GM13977 (cell line): ENCODE measurements around the gene EPHA5.

ENCODE experiments used
- DNase-seq: peaks from one replicate; pipeline ENCODE4 v3.0.0; 2012; ENCODE audit warnings: low spot score
- CTCF ChIP-seq: IDR thresholded peaks from 2 replicates; pipeline ENCODE4 v1.5.1; 2012; ENCODE audit warnings: mild to moderate bottlenecking, control low read depth; ENCODE audit not compliant: insufficient read depth; ENCODE audit errors: extremely low read depth, missing control alignments
- in situ Hi-C: fragments of 300-500 bp; cut with MboI; formaldehyde crosslinking; loops from one replicate; pipeline ENCODE4 v1.12.0; 2022; ENCODE audit warnings: low sequenced_read_pairs, low pct_unique_long_range_greater_than_20kb, mixed read lengths, inconsistent platforms; ENCODE audit not compliant: unreplicated experiment

The EPHA5 gene

GRCh38 chr4:65450899-65451298 lies 219.4 kb downstream of the EPHA5 start:
- no peak for DNase-seq
- in situ Hi-C loops: no loop called here
- TF ChIP-seq CTCF: no peak

DNA sequence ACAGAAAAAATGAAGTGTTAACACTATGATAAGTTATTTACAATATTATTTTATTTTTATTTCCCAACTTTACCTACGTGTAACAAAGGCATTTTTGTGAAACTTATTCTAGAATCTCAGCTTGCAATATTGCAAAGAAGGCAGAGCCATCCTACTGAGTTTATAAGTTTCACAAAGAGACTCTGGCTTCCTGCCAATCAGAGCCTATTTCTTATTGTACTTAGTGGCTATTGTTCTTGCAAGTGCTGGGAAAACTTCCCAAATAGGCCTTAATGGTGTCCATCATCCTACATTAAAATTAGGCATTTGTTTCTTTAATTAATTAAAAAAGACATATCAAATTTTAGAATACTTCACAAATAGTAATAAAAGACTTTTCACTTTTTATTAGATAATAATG lies 233.2 kb downstream of the EPHA5 start:
- no peak for DNase-seq
- in situ Hi-C loops: no loop called here
- TF ChIP-seq CTCF: no peak

DNA sequence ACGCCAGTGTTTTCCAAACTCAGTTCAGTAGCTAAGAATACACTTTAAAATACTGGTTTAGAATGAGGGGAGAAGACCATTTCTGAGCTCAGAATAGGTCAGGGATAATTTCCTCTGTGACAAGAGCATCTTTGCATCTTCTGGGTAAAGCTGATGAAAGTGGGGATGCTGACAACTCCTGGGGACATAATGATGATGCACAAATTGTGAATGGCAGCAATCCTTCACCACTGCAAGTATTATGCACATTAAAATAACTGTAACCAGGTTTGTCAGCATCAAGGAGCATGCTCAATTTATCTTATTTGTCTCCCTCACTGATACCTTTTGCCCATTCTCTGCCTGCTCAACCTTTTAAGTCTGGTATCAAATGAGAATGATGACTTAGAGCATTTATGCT lies 248.2 kb downstream of the EPHA5 start:
- in situ Hi-C loops: no loop called here
- no peak for TF ChIP-seq CTCF
- no peak for DNase-seq

DNA sequence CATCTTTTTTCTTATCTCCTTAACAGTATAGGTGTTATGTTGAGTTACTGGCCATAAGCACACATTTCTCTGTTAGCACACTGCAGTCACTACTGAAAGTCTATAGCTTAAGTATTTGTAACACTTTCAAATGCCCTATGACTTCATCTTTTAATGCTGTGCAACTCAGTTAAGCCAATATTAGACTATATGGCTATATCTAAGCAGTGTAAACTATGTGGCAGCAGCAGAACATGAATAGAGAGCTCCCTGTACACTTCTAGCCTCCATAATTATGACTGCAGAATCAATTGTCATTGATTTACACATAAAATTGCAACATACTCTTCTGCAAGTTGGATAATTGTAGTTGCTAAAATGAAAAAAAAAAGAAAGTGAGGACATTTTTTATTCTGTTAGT lies 250.3 kb downstream of the EPHA5 start:
- no peak for DNase-seq

GRCh38 chr4:65416891-65417290 lies 253.4 kb downstream of the EPHA5 start:
- in situ Hi-C loops: no loop called here
- no peak for TF ChIP-seq CTCF
- no peak for DNase-seq

More for the DNA sequence above, 250.3 kb downstream of the EPHA5 start:
- in situ Hi-C loops: no loop called here
- no peak for TF ChIP-seq CTCF

DNA sequence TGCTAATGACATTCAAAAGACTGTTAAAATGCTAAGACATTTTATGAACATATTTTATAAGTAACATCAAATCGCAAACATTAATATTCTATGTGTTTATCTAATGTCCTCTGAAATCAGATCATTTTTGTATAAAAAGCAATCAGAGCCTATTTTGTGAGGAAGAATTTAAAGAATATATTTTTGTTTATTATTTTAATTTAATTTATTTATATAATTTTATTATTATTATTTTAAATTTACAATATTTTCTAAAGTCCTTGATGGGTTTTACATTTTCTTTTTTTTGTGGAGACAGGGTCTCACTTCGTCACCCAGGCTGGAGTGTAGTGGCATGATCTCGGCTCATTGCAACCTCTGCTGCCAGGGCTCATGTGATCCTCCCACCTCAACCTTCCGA lies 262.8 kb downstream of the EPHA5 start:
- in situ Hi-C loops: no loop called here
- no peak for DNase-seq
- no peak for TF ChIP-seq CTCF

GRCh38 chr4:65401083-65401482 lies 269.2 kb downstream of the EPHA5 start:
- no peak for TF ChIP-seq CTCF
- DNase-seq: no peak
- in situ Hi-C loops: no loop called here
